HG02885 (cell line): ENCODE measurements around the gene STEAP1.
A peak's percentile ranks its signal among the peaks of the same experiment; 100 is the strongest.
"Not testable (repeated sequence)": the region's sequence is repeated elsewhere in the genome, so short reads cannot be mapped to it uniquely, and the experiment has no call there.

ENCODE experiments used
- ATAC-seq: cut with Tn5 transposase; IDR thresholded peaks from one replicate; pipeline ENCODE4 v1.9.1; 2021; ENCODE audit warnings: mild to moderate bottlenecking; ENCODE audit not compliant: unreplicated experiment, poor library complexity

Gene STEAP1

DNA sequence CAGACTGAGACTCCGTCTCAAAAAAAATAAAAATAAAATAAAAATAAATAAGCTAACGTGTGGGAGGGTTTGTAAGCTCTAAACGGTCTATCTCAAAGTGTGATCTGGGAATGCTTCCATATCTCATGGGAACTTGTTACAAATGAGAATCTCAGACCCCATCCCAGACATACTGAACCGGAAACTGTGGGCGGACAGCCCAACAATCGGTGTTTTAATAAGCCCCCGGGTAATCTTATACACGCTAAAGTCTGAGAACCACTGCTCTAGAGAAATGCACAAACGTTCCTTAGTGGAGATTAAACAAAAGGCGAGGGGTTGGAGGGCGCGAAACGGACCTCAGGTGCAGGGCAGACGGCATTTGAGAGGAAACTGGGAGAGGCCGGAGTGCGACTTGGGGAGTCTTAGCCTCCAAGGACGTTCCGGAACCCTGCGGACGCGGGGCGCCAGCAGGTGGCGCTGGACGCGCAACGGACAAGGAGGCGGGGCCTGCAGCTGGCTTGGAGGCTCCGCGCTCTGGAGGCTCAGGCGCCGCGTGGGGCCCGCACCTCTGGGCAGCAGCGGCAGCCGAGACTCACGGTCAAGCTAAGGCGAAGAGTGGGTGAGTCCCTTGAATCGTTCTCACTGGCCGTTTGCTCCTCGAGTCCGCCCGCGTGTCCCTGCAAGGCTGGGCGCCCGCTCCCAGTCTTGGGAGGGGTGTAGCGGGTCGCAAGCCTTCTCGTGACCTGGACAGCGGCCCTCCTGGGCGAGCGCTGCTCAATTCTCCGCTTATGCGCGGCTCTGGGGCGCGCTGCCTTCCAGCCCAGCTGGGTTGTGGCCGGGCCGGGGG lies at the start of gene STEAP1:
TSS of gene STEAP1 (plus strand) at position 527 of the 829 bp plus-strand sequence. CDS start 5,320 bp downstream, outside the sequence.
- ATAC-seq: peak; percentile 97

DNA sequence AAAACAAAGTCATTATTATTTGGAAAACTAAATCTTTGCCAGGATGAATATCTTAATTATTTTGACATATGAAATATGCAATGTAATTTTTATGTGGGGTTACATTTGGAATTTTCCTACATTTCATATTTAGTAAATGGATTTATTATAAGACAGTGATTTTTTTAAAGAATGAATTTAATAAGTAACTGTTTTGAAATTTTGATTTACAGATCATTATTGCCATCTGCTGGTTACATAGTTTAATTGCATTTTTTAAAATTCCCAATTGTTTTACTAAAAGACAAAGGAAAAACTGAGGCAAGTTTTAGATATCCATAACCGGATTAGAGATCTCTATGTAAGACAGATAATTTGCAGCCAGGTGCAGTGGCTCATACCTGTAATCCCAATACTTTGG lies 39.3 kb upstream of the STEAP1 start:
- ATAC-seq: not testable (repeated sequence)

DNA sequence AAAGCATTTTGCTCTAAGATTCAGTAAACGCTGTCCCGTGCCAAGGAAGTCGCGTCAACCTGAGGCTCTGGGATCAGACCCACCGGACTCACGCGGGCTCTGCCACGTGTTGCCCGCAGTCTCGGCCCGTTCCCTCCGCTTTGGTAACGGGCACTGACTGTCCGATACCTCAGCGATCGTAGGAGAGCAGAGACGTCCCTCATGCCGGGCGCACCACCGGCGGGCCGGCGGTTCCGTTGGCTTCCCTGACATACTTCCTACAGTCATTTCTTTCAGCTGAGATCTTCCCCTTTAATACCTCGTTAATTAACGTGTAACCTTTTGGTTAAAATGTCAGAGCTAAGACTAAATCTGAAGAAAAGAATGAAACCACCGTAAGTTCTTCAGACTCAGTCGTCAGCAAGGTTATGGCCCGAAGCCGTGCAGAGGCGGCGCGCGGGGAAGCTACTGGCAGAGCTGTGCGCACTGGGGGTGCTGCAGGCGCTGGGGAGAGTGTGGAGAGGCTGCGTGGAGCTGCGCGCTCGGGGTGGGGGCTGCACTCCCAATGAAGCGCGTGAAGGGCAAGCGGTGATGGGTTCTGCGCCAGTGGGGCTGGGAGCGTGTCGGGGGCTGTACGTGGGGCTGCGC lies 35.6 kb upstream of the STEAP1 start:
- not testable (repeated sequence) for ATAC-seq

DNA sequence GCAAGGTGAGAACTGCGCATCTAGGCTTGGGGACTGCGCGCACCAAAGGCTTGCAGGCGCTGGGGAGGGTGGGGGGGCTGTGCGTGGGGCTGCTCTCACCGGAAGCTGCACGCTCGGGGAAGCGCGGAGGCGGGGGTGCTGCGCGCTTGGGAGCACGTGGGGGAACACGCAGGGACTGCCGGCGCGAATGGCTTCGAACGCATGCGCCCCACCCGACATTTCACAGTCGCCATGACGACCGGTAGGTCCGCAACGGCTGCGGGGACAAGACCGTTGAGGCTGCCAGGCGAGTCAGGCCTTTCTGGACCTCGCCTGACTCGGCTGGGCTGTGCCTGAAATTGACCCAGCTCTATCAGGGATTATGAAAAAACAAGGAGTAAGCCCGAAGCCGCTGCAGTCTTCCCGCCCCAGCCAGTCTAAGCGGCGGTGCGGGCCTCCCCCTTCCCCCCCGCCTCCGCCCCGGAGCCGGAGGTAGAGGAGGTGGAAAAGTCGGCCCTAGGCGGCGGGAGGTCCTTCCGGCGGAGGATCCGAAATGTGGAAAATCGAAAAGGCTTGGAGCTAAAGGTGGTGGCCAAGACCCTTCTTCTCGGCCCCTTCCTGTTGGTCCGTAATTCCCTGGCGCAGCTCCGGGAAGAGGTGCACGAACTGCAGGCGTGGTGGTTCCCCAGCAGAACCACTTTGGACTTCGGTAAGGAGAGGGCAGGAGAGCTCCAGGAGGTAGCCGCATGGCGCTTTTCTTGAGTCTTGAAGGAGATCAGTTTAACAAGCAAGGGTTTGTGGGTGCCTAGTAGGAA lies 34.9 kb upstream of the STEAP1 start:
- ATAC-seq: no peak

DNA sequence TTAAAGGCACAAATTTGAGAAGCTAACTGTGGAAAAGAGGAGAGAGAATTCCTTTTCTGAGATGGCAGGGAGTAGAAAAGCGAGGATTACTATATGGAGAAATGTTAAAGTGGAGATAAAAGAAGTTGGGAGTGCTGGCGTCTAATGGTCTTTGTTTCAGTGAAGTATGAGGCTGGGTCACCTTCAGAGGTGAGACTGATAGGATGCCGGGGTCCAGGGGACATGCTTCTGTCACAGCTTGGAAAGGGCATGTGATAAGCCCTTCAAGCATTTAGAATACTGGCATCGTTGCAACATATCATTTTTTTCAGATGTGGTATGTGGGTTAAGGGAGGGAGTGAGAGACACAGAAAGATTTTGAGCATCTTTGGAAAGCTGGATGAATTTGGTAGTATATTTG lies 34.1 kb upstream of the STEAP1 start:
- ATAC-seq: not testable (repeated sequence)

DNA sequence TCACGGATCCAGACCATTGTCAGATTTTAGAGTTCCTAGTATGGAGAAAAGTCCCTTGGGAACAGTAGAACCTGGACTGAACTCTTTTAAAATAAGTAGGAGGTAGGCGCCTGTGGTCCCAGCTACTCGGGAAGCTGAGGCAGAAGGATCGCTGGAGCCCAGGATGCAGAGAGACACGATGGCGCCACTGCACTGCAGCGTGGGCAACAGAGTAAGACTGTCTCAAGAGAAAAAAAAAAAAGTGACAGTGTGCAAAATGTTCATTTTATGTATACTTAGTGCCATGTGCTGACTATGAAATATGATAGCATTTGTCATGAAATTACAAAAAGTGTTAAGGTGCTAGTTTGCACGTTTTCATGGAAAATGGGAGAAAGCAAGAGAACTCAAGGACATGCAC lies 22.5 kb upstream of the STEAP1 start:
- ATAC-seq: not testable (repeated sequence)

DNA sequence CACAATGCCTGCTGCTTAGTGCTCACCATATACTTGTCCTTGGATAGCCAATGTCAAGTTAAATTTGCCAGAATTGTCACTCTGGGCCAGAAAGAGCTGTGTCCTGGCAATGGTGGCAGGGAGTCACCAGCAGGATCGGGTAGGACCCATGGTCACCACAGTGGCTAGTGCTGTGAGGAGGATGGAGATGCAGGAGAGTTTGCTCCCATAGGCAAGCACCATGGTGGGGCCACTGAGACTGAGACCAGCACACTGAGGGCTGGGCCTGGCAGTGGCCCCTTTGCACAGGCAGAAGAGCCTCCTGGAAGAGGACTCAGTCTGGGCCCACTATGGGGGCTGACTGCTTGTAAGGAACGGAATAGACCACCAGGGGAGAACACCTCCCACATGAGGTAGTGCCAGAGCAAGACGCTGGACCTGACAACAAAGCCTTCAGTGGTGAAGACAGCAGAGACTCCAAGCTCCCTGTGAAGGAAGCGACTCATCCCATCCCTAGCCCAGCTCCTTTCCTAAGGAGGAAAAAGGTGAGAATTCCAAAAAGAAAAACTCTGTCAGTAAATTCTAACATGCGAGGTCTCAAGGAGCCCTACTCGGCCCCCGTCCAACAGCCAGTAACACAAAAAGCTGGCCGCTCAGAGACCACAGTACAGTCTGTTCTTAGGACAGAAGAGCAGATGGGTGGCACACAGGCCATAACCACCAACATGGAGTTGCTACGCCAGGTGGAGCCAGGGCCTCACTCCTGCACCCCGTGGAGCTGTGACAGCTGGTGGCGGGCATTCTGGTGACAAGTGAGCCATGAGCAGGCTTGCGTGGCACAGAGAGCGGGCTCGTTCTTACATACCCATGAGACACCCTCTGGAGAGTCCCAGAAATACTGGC lies 6.9 kb upstream of the STEAP1 start:
- not testable (repeated sequence) for ATAC-seq

DNA sequence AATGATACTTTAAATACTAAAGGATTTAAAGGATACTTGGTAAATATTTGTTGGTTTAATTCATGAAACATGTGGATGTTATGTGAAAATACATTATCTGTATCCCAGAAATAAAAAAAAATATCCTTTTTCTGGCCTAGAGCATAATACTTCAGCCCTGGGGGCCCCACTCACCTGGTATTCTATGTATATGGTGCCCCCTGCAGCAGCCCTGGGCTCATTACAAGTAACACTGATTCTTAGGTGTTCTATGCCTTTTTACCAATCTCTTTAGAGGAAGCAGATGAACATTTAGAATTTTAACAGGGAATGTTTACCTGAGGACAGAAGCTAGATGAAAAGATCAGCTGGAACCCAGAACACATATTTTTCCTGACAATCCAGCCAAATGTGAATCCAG lies 4.8 kb upstream of the STEAP1 start:
- peak; percentile 30 for ATAC-seq

DNA sequence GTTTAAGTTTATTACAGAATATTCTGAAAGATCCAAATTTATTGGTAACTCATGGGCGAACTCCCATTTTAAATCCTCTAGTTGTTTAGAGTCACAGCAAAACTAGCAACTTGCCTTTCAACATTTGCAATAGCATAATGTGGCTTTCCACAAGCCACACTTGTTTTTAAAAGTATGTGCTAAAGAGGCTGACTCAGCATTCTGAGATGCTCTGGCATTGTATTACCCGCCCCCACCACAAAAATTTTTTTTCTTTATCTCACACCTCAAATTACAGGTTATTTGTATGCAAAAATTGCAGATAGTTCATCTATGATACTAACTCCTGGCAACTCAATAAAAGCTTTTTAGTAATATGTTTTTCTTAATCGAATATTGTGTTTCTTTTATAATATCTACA lies 2.4 kb upstream of the STEAP1 start:
- not testable (repeated sequence) for ATAC-seq

DNA sequence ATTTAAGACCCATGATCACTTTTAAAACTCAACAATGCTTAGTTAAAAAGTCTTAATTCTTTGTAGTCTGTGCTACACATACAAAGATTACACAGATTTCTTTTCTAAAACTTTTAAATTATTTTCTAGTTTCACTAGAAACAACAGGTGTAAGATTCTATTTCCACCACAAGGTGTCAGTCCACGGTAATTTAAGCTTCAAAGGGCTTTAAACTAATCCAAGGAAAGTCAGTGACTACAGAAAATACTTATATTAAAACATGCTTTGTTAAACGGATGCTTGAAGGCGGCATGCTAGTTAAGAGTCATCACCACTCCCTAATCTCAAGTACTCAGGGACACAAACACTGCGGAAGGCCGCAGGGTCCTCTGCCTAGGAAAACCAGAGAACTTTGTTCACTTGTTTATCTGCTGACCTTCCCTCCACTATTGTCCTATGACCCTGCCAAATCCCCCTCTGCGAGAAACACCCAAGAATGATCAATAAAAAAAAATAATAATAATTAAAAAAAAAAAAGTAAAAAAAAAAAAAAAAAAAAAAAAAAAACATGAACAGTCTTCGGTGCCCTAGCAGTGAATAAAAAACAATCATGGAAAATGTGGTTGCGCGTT lies 1.5 kb upstream of the STEAP1 start:
- not testable (repeated sequence) for ATAC-seq

DNA sequence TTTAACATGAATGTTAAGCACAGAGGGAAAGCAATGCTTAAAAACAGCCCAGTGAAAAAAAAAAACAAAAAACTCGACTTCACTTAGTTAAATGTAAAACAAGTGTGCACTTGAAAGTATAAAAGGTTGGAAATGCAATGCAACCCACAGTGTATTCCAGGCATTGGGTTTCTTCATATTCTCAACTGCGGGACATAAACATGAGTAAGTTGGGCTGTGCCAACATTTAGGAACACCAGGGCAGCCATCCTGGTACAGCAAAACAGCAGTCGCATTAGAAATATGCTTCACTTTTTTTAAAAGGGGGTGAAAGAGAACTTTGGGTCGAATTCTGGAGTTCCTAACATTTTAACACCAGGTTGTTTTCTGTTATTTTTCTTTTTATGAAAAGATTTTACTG lies 937 bp downstream of the STEAP1 start:
- ATAC-seq: no peak

DNA sequence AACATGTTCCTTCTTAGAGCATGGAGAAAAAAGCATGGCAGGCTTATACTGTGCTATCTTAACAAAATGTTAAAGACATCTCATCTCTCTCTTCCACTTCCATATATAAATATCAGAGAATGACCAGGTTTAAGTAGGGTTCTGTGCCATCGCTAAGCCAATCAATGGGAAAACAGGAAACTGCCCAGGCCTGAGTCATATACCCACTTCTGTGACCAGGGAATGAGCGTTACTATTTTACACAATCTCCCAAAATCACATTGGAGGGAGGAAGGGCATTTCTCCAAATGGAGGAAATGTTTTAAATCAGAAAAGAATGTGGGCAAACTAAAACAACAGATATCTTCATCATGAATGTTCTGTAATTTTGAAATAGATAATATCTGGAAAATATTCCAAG lies 3.1 kb downstream of the STEAP1 start:
- ATAC-seq: not testable (repeated sequence)

DNA sequence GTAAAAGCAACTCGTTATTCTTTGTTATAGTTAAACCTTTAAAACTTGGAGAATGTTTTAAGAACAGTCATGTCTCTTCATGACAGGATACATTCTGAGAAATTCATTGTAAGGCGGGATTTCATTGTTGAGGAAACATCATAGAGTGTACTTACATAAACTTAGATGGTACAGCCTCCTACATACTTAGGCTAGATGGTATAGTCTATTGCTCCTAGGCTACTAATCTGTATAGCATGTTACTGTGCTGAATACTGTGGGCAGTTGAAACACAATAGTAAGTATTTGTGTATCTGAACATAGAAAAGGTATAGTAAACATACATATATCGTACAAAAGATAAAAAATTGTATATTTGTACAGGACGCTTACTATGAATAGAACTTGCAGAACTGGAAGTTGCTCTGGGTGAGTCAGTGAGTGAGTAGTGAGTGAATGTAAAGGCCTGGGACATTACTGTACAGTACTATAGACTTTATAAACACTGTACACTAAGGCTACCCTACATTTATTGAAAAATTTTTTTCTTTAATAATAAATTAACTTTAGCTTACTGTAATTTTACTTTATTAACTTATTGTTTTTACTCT lies 3.6 kb downstream of the STEAP1 start:
- not testable (repeated sequence) for ATAC-seq

DNA sequence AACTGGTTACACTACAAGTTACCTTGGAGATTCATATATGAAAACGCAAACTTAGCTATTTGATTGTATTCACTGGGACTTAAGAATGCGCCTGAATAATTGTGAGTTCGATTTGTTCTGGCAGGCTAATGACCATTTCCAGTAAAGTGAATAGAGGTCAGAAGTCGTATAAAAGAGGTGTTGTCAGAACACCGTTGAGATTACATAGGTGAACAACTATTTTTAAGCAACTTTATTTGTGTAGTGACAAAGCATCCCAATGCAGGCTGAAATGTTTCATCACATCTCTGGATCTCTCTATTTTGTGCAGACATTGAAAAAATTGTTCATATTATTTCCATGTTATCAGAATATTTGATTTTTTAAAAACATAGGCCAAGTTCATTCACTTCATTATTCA lies 9.3 kb downstream of the STEAP1 start:
- ATAC-seq: no peak

DNA sequence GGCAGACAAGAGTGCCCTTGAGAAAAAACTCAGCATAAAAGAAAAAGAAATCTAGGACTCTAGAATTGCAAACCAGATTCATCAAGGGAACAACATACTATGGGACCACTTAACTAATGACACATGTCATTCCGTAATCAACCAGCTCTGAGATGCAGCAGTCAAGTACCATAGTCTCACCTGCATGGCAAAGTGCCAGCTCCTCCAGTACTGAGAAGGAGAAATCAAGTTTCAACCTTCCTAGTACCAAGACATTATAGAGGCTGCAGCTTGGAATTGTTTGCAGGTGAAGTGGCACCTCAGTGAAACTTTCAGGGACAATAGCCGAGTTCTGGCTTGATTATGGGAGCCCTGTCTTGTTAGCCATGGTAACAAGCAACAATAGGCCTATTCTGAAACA lies 11.5 kb downstream of the STEAP1 start:
- ATAC-seq: no peak

DNA sequence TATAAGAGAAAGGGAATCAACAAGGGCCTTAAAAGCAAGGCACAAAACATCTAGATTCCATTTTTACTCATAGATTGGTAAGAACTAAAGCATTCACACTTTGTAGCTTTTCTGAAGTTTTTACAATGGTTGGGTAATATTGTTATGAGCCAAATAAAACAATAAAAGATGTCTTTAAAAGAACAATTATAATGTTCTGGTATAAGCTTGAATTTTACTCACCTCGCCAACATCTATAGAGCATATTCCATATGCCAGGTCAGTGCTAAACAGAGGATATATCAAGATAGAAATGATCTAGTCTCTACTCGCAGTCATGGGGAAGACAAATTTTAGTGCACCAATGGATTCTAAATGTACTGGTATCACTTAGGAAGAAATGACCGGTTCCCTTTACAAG lies 11.9 kb downstream of the STEAP1 start:
- no peak for ATAC-seq

DNA sequence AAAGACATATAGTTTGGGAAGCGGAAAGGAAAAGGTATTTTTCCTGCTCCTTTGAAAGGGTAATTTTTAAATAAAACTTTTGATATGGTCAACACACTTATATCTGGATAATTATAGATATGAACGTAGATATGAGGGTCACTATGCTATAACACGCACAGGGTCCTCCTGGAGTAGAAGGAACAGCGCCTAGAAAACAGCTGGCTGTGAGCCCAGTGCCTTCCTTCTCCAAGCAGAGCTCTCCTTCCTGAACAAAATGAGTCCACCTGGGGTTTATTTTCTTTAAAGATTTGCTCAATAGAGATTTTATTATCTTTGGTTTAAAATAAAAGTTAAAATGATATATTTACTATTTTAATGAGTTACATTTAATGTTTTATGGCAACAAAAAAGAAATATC lies 13.1 kb downstream of the STEAP1 start:
- no peak for ATAC-seq

DNA sequence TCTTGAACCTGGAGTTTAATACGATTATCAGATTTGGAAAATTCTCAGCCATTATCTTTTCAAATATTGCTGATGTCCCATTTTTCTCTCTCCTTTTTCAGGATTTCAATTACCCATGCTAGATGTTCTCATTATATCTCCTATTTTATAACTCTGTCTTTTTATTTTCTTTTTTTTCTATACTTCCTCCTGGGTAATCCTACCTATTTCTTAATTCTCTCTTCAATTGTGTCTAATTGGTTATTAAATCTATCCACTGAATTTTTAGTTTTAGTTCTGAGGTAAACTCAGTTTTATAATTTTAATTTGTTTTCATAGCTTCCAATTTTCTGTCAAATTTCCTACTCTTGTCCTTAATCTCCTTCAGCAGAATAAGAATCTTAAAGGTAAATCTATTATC lies 15.6 kb downstream of the STEAP1 start:
- no peak for ATAC-seq

DNA sequence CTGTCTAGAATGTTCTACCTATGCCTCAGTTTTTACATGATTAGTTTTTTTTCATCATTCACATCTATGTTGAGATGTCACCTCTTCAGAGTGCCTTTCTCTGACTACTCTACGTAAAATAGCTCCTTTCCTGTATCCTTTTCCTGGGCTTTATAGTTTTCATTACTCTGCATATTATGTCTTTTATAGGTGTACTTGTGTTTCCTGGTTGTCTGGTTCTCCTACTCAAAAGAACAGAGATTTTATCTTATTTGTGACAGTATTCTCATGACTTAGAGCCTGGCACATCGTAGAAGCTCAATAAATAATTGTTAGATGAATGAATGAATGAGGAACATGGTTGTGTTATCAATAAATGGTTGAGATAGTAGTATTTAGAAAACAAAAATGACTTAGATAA lies 17.9 kb downstream of the STEAP1 start:
- ATAC-seq: no peak
